Effector memory CD4-positive, alpha-beta T cell (primary cell): ENCODE data around the gene AK1.

Experiments
- DNase-seq, 3 donors: peaks; one replicate each; pipeline ENCODE4 v3.0.0-alpha.2; 2020
- H3K27ac ChIP-seq: 2 replicates; pipeline ENCODE4 v1.7.0; 2013; ENCODE audit warnings: mild to moderate bottlenecking, low read length, moderate library complexity; ENCODE audit not compliant: insufficient read depth, poor library complexity, severe bottlenecking
- H3K27me3 ChIP-seq: replicated peaks from 2 replicates; pipeline ENCODE4 v1.7.0; 2013; ENCODE audit warnings: mild to moderate bottlenecking, low read length; ENCODE audit not compliant: insufficient read depth, control insufficient read depth, poor library complexity, severe bottlenecking
- H3K36me3 ChIP-seq: 2 replicates; pipeline ENCODE4 v1.7.0; 2013; ENCODE audit warnings: mild to moderate bottlenecking, low read length, moderate library complexity; ENCODE audit not compliant: control insufficient read depth, insufficient read depth
- H3K4me1 ChIP-seq: 2 replicates; pipeline ENCODE4 v1.7.0; 2013; ENCODE audit warnings: low read length, mild to moderate bottlenecking; ENCODE audit not compliant: control insufficient read depth, insufficient read depth, poor library complexity, severe bottlenecking
- H3K4me3 ChIP-seq: 2 replicates; pipeline ENCODE4 v1.7.0; 2013; ENCODE audit warnings: low read length, low read depth, mild to moderate bottlenecking; ENCODE audit not compliant: insufficient read depth, poor library complexity, severe bottlenecking
- H3K9me3 ChIP-seq: 2 replicates; pipeline ENCODE4 v1.7.0; 2013; ENCODE audit warnings: mild to moderate bottlenecking, low read length, moderate library complexity; ENCODE audit not compliant: control insufficient read depth

AK1 gene

DNA sequence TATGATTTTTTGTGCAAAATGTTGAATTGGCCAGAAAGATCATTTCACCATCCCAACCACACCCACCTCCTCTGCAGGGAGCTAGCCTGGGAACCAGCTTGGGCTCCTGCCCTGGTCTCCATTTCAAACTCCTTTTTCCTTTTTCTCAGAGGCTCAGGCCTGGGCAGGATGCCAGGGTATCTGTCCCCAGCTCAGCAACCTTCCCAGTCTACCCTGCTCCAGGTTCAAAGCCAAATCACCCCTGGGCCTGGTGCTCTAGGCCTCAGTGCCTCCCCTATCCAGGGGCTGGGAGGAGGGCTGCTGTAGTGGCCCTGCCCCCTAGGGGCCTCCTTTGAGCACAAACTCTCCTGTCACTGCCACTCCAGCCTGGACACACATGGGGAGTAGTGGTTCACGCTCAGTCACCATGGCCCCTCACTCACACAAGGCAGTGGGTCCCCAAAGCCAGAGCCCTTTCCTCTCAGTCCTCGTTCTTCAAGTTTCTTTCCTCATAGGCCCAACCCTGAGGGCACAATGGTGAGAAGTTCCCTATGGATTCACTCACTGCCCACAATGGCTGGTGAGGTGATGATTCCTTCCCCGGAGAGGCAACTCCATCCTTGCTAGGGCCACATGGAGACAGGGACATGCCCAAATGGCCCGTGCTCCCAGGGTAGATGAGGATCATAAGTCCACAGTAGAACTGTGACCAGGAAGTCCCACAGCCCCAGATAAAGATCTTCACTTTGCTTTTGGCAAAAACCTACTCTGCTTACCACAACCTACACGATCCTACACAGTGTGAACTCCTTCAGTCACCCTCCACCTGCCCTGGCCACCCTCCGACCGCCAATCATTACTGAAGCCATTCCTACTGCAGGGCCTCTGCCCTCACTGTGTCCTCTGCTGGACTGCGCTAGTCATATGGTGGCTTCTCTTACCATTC is 41.0 kb upstream of the AK1 start:
- DNase-seq, result no peak
- Histone ChIP-seq H3K27ac (no peak overlapping the region), H3K36me3 (no peaks in the 10 kb centered on the region), H3K4me3 (no peak overlapping the region), H3K9me3 (no peaks in the 10 kb centered on the region), H3K27me3 (no peaks in the 10 kb centered on the region), H3K4me1 (peaks cover 37% of the 10 kb centered on the region)

DNA sequence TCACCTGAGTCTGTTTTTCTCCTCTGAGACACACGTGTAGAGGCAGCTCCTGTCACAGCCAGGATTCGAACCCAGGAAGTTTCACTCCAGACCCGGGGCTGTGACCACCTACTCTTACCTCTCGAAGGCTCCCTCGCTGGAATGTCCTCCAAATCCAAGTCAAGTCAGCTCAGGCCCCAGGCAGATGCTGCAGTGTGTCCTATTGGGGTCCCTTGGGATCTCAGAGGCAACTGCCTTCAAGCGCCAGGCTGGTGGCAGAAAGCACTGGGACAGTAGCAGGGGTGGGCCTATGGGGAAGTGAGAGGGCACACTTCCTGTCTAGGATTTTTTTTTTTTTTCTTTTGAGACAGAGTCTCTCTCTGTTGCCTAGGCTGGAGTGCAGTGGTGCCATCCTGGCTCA is 40.1 kb upstream of the AK1 start:
- Histone ChIP-seq H3K27me3 (no peaks in the 10 kb centered on the region), H3K4me1 (peaks cover 37% of the 10 kb centered on the region), H3K4me3 (peak overlapping the region; percentile 44), H3K27ac (peak overlapping the region; percentile 21), H3K9me3 (no peaks in the 10 kb centered on the region), H3K36me3 (no peaks in the 10 kb centered on the region)
- DNase-seq, result no peak

DNA sequence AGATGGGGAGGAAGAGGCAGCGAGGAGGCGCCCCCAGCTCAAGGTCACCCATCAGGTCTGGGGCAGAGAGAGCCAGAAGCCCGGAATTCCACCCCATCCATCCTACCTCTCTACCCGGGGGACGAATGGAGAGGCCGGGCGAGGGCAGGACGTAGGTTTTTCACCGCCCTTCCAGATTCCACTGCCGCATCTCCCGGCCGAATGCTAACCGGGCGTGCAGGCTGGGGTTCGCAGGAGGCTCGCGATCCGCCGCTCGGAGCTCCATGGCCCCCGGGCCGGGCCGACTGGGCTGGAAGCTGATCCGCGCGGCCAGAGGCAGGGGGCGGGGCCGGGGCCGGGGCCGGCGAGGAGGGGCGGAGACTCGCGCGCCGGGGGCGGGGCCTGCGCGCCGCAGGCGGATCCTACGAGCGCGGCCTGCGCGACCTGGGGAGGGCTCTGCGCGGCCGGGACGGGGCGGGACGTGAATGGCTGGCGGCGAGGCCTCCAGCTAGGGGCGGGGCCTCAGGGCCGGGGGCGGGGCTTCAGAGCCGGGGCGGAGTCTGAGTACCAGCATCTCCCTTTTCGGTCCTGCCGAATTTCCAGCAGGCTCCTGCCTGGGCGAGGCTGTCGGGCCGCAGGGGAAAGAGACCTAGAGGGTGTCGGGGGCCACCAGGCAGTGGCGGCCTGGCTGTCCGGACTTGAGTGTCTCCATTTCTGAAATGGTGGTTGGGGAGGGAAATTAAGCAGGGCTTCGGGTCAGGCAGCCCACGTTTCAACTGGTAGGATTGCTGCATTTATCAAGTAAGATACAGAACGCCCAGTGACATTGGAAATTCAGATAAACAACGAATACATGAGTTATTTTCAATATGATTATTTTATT is 39.5 kb upstream of the AK1 start, which contains the start of gene ST6GALNAC4:
Gene ST6GALNAC4 (minus strand): TSS at position 322 of the 862 bp plus-strand sequence. CDS start 622 bp downstream, outside the sequence.
- peak; percentile 91 to 96 (median 93) for DNase-seq
- H3K27ac ChIP-seq, result peak within 1 kb of the TSS; percentile 53
- peaks cover 35% of the 10 kb centered on the region for H3K4me1 ChIP-seq

DNA sequence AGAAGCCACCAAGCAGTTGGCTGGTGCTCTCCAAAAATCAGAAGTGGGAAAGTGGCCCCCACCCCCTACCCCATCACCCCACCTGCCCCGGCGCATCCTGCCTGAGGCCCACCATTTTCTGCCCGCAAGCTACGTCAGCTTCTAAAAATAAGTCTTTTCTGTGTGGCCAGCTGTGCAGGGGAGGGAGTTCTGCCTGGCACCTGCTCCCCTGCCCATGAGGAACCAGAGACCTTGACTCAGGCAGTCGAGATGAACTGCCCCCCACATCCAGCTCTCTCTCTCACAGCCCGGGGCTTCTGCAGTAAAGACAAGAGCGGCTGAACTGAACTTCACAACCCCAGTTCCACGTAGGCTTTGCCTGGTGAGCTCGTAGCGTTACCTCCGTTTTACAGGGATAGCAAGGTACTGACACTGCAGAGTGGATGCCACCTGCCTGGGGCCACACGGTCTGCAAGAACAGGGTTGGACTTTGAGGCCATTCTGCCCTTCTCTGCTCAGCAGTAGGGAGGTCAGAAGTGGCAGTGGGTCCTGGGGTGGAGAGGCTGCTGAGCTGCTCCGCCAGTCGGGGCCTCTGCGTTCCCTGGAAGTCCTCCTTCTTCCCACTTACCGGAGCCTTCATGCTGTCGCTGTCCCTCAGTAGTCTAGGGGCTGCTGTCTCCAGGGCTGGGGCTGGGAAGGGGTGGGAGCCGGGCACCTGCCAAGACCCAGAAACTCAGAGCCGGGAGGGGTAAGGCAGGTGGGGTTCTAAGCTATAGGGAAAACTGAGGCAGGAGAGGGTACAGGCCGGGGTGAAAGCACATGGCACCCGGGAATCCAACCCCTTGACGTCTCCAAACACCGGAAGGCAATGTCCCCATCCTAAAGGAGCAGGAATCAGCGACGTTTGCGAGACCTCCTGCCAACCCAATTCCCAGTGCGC is 38.6 kb upstream of the AK1 start:
- no peak for DNase-seq
- no peaks in the 10 kb centered on the region for H3K27me3 ChIP-seq
- peaks cover 7% of the 10 kb centered on the region for H3K36me3 ChIP-seq
- H3K4me3 ChIP-seq, result peak overlapping the region; percentile 73
- H3K4me1 ChIP-seq, result peaks cover 26% of the 10 kb centered on the region
- peak overlapping the region; percentile 53 for H3K27ac ChIP-seq
- no peaks in the 10 kb centered on the region for H3K9me3 ChIP-seq

More for the DNA sequence above, 39.5 kb upstream of the AK1 start, which contains the start of gene ST6GALNAC4:
- peak within 1 kb of the TSS; percentile 73 for H3K4me3 ChIP-seq
- no peaks in the 10 kb centered on the region for H3K27me3 ChIP-seq
- H3K36me3 ChIP-seq, result peaks cover 4% of the 10 kb centered on the region
- H3K9me3 ChIP-seq, result no peaks in the 10 kb centered on the region

DNA sequence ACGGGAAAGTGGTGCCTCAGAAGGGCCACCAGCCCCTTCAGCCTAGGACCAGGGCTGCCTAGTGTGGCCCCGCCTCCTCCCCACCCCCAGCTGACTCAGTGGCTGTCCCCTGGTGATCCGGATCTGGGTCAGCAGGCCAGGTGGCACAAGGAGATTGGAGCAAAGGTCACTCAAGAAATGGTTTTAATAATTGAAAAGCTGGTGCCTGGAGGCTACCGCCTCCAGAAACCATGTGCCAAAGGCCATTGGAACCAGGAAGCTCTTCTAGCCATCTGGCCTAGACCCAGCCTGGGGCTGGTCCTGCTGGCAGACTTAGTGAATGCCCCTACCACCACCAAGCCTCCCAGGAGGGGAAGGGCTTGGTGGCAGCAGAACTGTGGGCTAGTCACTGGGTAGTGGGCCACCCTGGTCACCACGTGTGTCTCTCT is 37.9 kb upstream of the AK1 start:
- DNase-seq, result no peak
- no peak overlapping the region for H3K4me3 ChIP-seq
- peaks cover 26% of the 10 kb centered on the region for H3K4me1 ChIP-seq
- no peak overlapping the region for H3K27ac ChIP-seq
- no peaks in the 10 kb centered on the region for H3K9me3 ChIP-seq
- no peaks in the 10 kb centered on the region for H3K27me3 ChIP-seq
- H3K36me3 ChIP-seq, result peaks cover 7% of the 10 kb centered on the region

DNA sequence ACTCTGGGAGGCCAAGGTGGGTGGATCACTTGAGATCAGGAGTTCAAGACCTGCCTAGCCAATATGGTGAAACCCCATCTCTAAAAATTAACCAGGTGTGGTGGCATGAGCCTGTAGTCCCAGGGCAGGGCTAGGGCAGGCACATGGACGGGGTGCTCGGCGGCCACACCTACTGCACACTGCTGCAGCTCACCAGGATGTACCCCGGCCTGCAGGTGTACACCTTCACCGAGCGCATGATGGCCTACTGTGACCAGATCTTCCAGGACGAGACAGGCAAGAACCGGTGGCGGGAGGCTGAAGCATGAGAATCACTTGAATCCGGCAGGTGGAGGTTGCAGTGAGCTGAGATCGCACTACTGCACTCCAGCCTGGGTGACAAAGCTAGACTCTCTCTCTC is 36.2 kb upstream of the AK1 start:
- Histone ChIP-seq H3K36me3 (peaks cover 11% of the 10 kb centered on the region), H3K9me3 (no peaks in the 10 kb centered on the region), H3K4me1 (peaks cover 26% of the 10 kb centered on the region), H3K4me3 (no peak overlapping the region), H3K27ac (no peak overlapping the region), H3K27me3 (no peaks in the 10 kb centered on the region)
- DNase-seq, result no peak

DNA sequence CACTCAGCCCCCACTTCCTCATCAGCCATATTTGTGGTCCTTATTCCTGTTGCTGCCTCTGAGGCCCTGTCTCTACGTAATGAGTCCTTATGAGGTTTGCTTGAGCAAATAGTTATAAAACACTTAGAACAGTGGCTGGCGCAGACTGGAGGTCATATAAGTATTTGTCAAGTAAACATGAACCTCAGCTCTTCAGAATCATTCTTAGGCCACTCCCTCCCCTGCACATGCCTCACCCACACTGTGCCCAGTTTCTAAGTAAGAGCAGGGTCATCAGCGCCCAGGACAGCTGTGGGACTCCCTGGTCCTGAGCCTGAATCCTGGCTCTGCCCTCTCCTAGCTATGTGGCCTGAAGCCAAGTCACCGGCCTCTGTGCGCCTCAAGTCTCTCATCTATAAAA is 35.4 kb upstream of the AK1 start:
- no peak for DNase-seq
- H3K9me3 ChIP-seq, result no peaks in the 10 kb centered on the region
- peaks cover 22% of the 10 kb centered on the region for H3K4me1 ChIP-seq
- no peak overlapping the region for H3K27ac ChIP-seq
- H3K4me3 ChIP-seq, result no peak overlapping the region
- peaks cover 15% of the 10 kb centered on the region for H3K36me3 ChIP-seq
- H3K27me3 ChIP-seq, result no peaks in the 10 kb centered on the region

DNA sequence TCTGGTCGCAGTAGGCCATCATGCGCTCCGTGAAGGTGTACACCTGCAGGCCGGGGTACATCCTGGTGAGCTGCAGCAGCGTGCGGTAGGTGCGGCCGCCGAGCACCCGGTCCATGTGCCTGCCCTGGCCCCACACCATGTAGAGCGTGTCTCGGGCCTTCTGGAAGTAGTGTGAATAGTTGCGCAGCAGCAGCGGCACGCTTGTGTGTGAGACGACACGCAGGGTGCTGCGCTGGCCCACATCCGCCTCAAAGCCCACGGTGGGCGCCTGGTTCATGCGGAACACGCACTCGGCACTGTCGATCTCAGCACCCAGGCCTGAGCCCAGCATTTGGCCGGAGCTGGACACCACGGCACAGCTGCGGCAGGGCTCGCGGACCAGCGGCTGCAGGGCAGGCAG is 34.8 kb upstream of the AK1 start:
- no peak for DNase-seq
- Histone ChIP-seq H3K27ac (no peak overlapping the region), H3K4me3 (no peak overlapping the region), H3K9me3 (no peaks in the 10 kb centered on the region), H3K27me3 (no peaks in the 10 kb centered on the region), H3K36me3 (peaks cover 15% of the 10 kb centered on the region), H3K4me1 (peaks cover 18% of the 10 kb centered on the region)

DNA sequence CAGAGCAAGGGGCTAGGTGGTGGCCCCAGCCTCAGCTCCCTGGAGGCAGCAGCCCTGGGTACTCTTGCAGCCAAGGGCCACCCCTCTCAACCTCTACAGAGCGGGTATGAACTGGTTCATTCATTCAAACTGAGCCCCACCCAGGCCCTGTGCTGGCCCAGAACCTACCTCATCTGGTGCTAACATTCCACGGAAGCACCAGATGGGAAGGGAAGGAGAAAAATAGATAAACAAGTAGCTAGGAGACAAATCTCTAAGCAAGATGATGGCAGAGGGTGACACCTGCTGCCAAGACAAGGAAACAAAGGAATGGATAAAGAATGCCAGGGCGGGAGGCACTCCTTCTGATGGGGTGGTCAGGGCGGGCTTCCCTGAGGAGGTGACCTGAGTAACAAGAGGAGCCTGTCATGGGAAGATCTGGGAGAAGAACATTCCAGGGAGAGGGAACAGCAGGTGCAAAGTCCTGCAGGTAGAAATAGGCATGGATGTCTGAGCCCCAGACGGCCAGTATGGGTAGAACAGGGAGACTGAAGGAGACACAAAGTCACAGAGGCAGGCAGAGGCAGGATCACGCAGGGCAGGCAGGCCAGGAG is 33.2 kb upstream of the AK1 start:
- no peaks in the 10 kb centered on the region for H3K27me3 ChIP-seq
- peak overlapping the region; percentile 25 for H3K27ac ChIP-seq
- DNase-seq, result no peak
- peaks cover 15% of the 10 kb centered on the region for H3K36me3 ChIP-seq
- no peak overlapping the region for H3K4me3 ChIP-seq
- H3K4me1 ChIP-seq, result peaks cover 21% of the 10 kb centered on the region
- no peaks in the 10 kb centered on the region for H3K9me3 ChIP-seq
